Activated naive CD4-positive, alpha-beta T cell treated with anti-CD3 and anti-CD28 coated beads, Interleukin-2, amount 50 U/mL, for 24 hours (primary cell): ENCODE data around the gene SORCS2.

Experiments used
- H3K27ac Mint-ChIP-seq: one replicate; pipeline ENCODE4 v1.8.0; 2021; ENCODE audit warnings: mild to moderate bottlenecking, mixed read lengths
- H3K27me3 Mint-ChIP-seq: one replicate; pipeline ENCODE4 v1.8.0; 2021; ENCODE audit warnings: mixed read lengths
- H3K36me3 Mint-ChIP-seq: one replicate; pipeline ENCODE4 v1.8.0; 2021; ENCODE audit warnings: mixed read lengths
- H3K4me1 Mint-ChIP-seq: one replicate; pipeline ENCODE4 v1.8.0; 2021; ENCODE audit warnings: mixed read lengths
- H3K4me3 Mint-ChIP-seq: one replicate; pipeline ENCODE4 v1.8.0; 2021; ENCODE audit warnings: mild to moderate bottlenecking, mixed read lengths
- H3K9me3 Mint-ChIP-seq: one replicate; pipeline ENCODE4 v1.8.0; 2021; ENCODE audit warnings: mixed read lengths

Gene SORCS2

GRCh38 chr4:7295911-7296660 lies 103.7 kb downstream of the SORCS2 start:
- Mint-ChIP-seq H3K4me3 (no peak overlapping the region), H3K36me3 (no peaks in the 10 kb centered on the region), H3K4me1 (no peaks in the 10 kb centered on the region), H3K9me3 (no peaks in the 10 kb centered on the region), H3K27me3 (peaks cover 5% of the 10 kb centered on the region), H3K27ac (no peak overlapping the region)

GRCh38 chr4:7296661-7297335 lies 104.5 kb downstream of the SORCS2 start:
- no peaks in the 10 kb centered on the region for H3K9me3 Mint-ChIP-seq

GRCh38 chr4:7297374-7297773 lies 105.0 kb downstream of the SORCS2 start:
- no peaks in the 10 kb centered on the region for H3K4me1 Mint-ChIP-seq
- no peaks in the 10 kb centered on the region for H3K9me3 Mint-ChIP-seq
- no peak overlapping the region for H3K4me3 Mint-ChIP-seq
- H3K27me3 Mint-ChIP-seq = peaks cover 5% of the 10 kb centered on the region
- H3K36me3 Mint-ChIP-seq = no peaks in the 10 kb centered on the region
- H3K27ac Mint-ChIP-seq = no peak overlapping the region

More at GRCh38 chr4:7296661-7297335, 104.5 kb downstream of the SORCS2 start:
- Mint-ChIP-seq H3K27ac (no peak overlapping the region), H3K4me3 (no peak overlapping the region), H3K4me1 (no peaks in the 10 kb centered on the region), H3K27me3 (peaks cover 5% of the 10 kb centered on the region), H3K36me3 (no peaks in the 10 kb centered on the region)

- H3K4me1 Mint-ChIP-seq = no peaks in the 10 kb centered on the region
- H3K36me3 Mint-ChIP-seq = no peaks in the 10 kb centered on the region
- peaks cover 5% of the 10 kb centered on the region for H3K27me3 Mint-ChIP-seq
- no peaks in the 10 kb centered on the region for H3K9me3 Mint-ChIP-seq
- no peak overlapping the region for H3K27ac Mint-ChIP-seq
- no peak overlapping the region for H3K4me3 Mint-ChIP-seq
Measured at GRCh38 chr4:7297881-7298280, 105.5 kb downstream of the SORCS2 start.

- no peaks in the 10 kb centered on the region for H3K4me1 Mint-ChIP-seq
- no peaks in the 10 kb centered on the region for H3K9me3 Mint-ChIP-seq
- no peak overlapping the region for H3K4me3 Mint-ChIP-seq
- H3K27me3 Mint-ChIP-seq = peaks cover 7% of the 10 kb centered on the region
- no peaks in the 10 kb centered on the region for H3K36me3 Mint-ChIP-seq
- H3K27ac Mint-ChIP-seq = no peak overlapping the region
Measured at GRCh38 chr4:7298619-7299009, 106.3 kb downstream of the SORCS2 start.

GRCh38 chr4:7299010-7299907 lies 106.9 kb downstream of the SORCS2 start:
- Mint-ChIP-seq H3K27ac (no peak overlapping the region), H3K36me3 (no peaks in the 10 kb centered on the region), H3K27me3 (peaks cover 7% of the 10 kb centered on the region), H3K4me1 (no peaks in the 10 kb centered on the region), H3K4me3 (no peak overlapping the region), H3K9me3 (no peaks in the 10 kb centered on the region)

- peaks cover 7% of the 10 kb centered on the region for H3K27me3 Mint-ChIP-seq
- no peak overlapping the region for H3K27ac Mint-ChIP-seq
- no peaks in the 10 kb centered on the region for H3K9me3 Mint-ChIP-seq
- H3K36me3 Mint-ChIP-seq = no peaks in the 10 kb centered on the region
- H3K4me3 Mint-ChIP-seq = no peak overlapping the region
- H3K4me1 Mint-ChIP-seq = no peaks in the 10 kb centered on the region
Measured at GRCh38 chr4:7299908-7300710, 107.8 kb downstream of the SORCS2 start.

- Mint-ChIP-seq H3K27me3 (peaks cover 7% of the 10 kb centered on the region), H3K4me3 (no peak overlapping the region), H3K36me3 (no peaks in the 10 kb centered on the region), H3K4me1 (no peaks in the 10 kb centered on the region), H3K27ac (no peak overlapping the region), H3K9me3 (no peaks in the 10 kb centered on the region)
Measured at GRCh38 chr4:7300711-7301095, 108.4 kb downstream of the SORCS2 start.

GRCh38 chr4:7301126-7301785 lies 108.9 kb downstream of the SORCS2 start:
- H3K9me3 Mint-ChIP-seq = no peaks in the 10 kb centered on the region
- no peaks in the 10 kb centered on the region for H3K4me1 Mint-ChIP-seq
- H3K36me3 Mint-ChIP-seq = no peaks in the 10 kb centered on the region
- H3K27me3 Mint-ChIP-seq = peaks cover 7% of the 10 kb centered on the region
- H3K27ac Mint-ChIP-seq = no peak overlapping the region
- no peak overlapping the region for H3K4me3 Mint-ChIP-seq

GRCh38 chr4:7301846-7302630 lies 109.7 kb downstream of the SORCS2 start:
- no peaks in the 10 kb centered on the region for H3K4me1 Mint-ChIP-seq
- H3K9me3 Mint-ChIP-seq = no peaks in the 10 kb centered on the region
- no peak overlapping the region for H3K27ac Mint-ChIP-seq
- no peaks in the 10 kb centered on the region for H3K36me3 Mint-ChIP-seq
- no peak overlapping the region for H3K4me3 Mint-ChIP-seq
- H3K27me3 Mint-ChIP-seq = peaks cover 7% of the 10 kb centered on the region

GRCh38 chr4:7302781-7303404 lies 110.6 kb downstream of the SORCS2 start:
- no peaks in the 10 kb centered on the region for H3K4me1 Mint-ChIP-seq
- H3K36me3 Mint-ChIP-seq = no peaks in the 10 kb centered on the region
- no peaks in the 10 kb centered on the region for H3K9me3 Mint-ChIP-seq
- no peak overlapping the region for H3K27ac Mint-ChIP-seq
- no peak overlapping the region for H3K4me3 Mint-ChIP-seq
- peaks cover 7% of the 10 kb centered on the region for H3K27me3 Mint-ChIP-seq

GRCh38 chr4:7303561-7303960 lies 111.2 kb downstream of the SORCS2 start:
- Mint-ChIP-seq H3K27ac (no peak overlapping the region), H3K4me1 (no peaks in the 10 kb centered on the region)

GRCh38 chr4:7304436-7304835 lies 112.1 kb downstream of the SORCS2 start:
- no peaks in the 10 kb centered on the region for H3K4me1 Mint-ChIP-seq
- H3K4me3 Mint-ChIP-seq = no peak overlapping the region
- peaks cover 2% of the 10 kb centered on the region for H3K27me3 Mint-ChIP-seq
- no peak overlapping the region for H3K27ac Mint-ChIP-seq
- no peaks in the 10 kb centered on the region for H3K9me3 Mint-ChIP-seq
- H3K36me3 Mint-ChIP-seq = no peaks in the 10 kb centered on the region

More at GRCh38 chr4:7303561-7303960, 111.2 kb downstream of the SORCS2 start:
- Mint-ChIP-seq H3K4me3 (no peak overlapping the region), H3K36me3 (no peaks in the 10 kb centered on the region), H3K27me3 (peaks cover 5% of the 10 kb centered on the region), H3K9me3 (no peaks in the 10 kb centered on the region)
